ENCODE data around the gene TBL3. TPM values are rescaled to one million over a fixed set of nuclear protein-coding genes. Genes with fewer than 3 reads are reported as not detected.

The TBL3 gene
- total and polyA plus RNA-seq, 2 of the 8 experiments (the other 6 are each of a cell fraction or from before 2014, with no cell fraction given) = 65.8 to 137 TPM

GRCh38 chr16:2016407-2016922, 44.6 kb downstream of the TBL3 start:
- ChIA-PET POLR2A (ENCODE audit: partially characterized antibody) (interaction anchor here (0.6 to 1.4 kb wide), 8 partner anchors 9 to 338 kb away, joined by 3 to 8 read pairs (median 4); partner anchors contain the start of genes JPT2, RAB26, RPS2 and TRAF7), CTCF (ENCODE audit: partially characterized antibody) (interaction anchor here (0.6 to 3.3 kb wide), 24 partner anchors 8 to 165 kb away, joined by 3 to 18 read pairs (median 4); partner anchors contain the start of gene PKD1)
- Histone ChIP-seq H3K79me2 (ENCODE audit: control insufficient read depth in 1 of 2, insufficient read depth in 2 of 2, low read length in 2 of 2) (no peaks in the 10 kb centered on the region), H2BK15ac (ENCODE audit: low read length) (no peak overlapping the region), H2BK5ac (ENCODE audit: low read depth, low read length) (no peak overlapping the region), H4K8ac (ENCODE audit: extremely low read depth, insufficient read depth, low read length) (no peak overlapping the region), H2BK12ac (ENCODE audit: low read depth, low read length) (no peak overlapping the region), H3K4me2 (ENCODE audit: insufficient read depth in 1 of 2, low read depth in 2 of 2, low read length in 2 of 2) (no peak overlapping the region), H3K23ac (ENCODE audit: insufficient read length) (no peak overlapping the region), H4K5ac (ENCODE audit: insufficient read length, low read depth, low read length) (no peak overlapping the region), H3K36me3 (ENCODE audit: control insufficient read depth in 2 of 4, insufficient read depth in 4 of 4, low read length in 3 of 4) (peaks cover 0 to 5% (median 0%) of the 10 kb centered on the region in 4 experiments; a peak in 1 of 8 replicates), H3K79me1 (ENCODE audit: low read depth, low read length) (no peaks in the 10 kb centered on the region), H3K27me3 (replicated peaks in 1 of 4; ENCODE audit: control insufficient read depth in 3 of 4, extremely low read depth in 1 of 4, insufficient read depth in 3 of 4, low read length in 3 of 4) (peaks cover 20 to 34% (median 26%) of the 10 kb centered on the region in 4 experiments), H2BK20ac (ENCODE audit: low read length) (no peak overlapping the region), H3K56ac (replicated peaks; ENCODE audit: insufficient read length, low read depth, low read length) (no peak overlapping the region), H3K23me2 (ENCODE audit: low read depth, low read length) (peaks cover 8% of the 10 kb centered on the region; the same call in 1 of the 2 replicates), H3K14ac (ENCODE audit: insufficient read length) (no peak overlapping the region), H3K4ac (replicated peaks; ENCODE audit: insufficient read length, low read depth, low read length) (no peak overlapping the region), H2AFZ (ENCODE audit: low read length) (no peak overlapping the region), H3K27ac (ENCODE audit: low read depth, low read length) (no peak overlapping the region), H4K91ac (replicated peaks; ENCODE audit: insufficient read length, low read length) (no peak overlapping the region), H4K20me1 (replicated peaks in 1 of 2; ENCODE audit: control insufficient read depth in 1 of 2, insufficient read depth in 2 of 2, low read length in 2 of 2) (no peaks in the 10 kb centered on the region), H3K4me3 (ENCODE audit: extremely low read depth in 1 of 4, insufficient read depth in 2 of 4, low read depth in 3 of 4, low read length in 4 of 4) (no peak overlapping the region), H3K4me1 (replicated peaks in 1 of 4; ENCODE audit: control insufficient read depth in 3 of 4, insufficient read depth in 4 of 4, low read length in 3 of 4) (peaks cover 0 to 15% (median 2%) of the 10 kb centered on the region in 4 experiments; a peak in 4 of 7 replicates), H3K18ac (ENCODE audit: extremely low read depth, low read length) (no peak overlapping the region), H2AK5ac (ENCODE audit: low read depth, low read length) (no peak overlapping the region), H2BK120ac (replicated peaks; ENCODE audit: low read depth, low read length) (no peak overlapping the region), H3K9ac (replicated peaks in 1 of 4; ENCODE audit: extremely low read depth in 1 of 4, low read depth in 3 of 4, low read length in 3 of 4) (no peak overlapping the region), H3K9me3 (ENCODE audit: insufficient read depth in 2 of 2, low read depth in 1 of 2, low read length in 1 of 2) (no peaks in the 10 kb centered on the region)
- no peak for FAIRE-seq
- WGBS, 2 experiments (ENCODE audit: extremely low coverage in 1 of 2, insufficient coverage in 1 of 2, insufficient read length in 1 of 2, insufficient replicate concordance in 2 of 2, low coverage in 1 of 2, low lambda C conversion rate in 2 of 2, missing lambda C conversion rate in 1 of 2) = 64% methylated on average over 12 of the region's 13 CpGs; no CpG with 5 or more reads in 1 of the 2 experiments
- peak in 1 of 2 experiments; percentile 79 for DNase-seq (ENCODE audit: low read depth in 1 of 2, low spot score in 2 of 2)
- TF ChIP-seq CEBPB (IDR thresholded peaks at IDR 0.05; ENCODE audit: low read depth, low read length) = peak; percentile 24; the same call in 1 of the 2 replicates
- peak; percentile 30 to 45; a peak in 3 of 4 replicates for TF ChIP-seq RAD21 (IDR thresholded peaks at IDR 0.05 in 1 of 2, conservative IDR thresholded peaks at IDR 0.05 in 1 of 2; ENCODE audit: low read depth in 2 of 2, low read length in 2 of 2)
- TF ChIP-seq SIX5 (IDR thresholded peaks at IDR 0.05; ENCODE audit: low read depth, low read length) = no peak
- TF ChIP-seq POLR2AphosphoS5 (IDR thresholded peaks at IDR 0.05; ENCODE audit: low read depth, low read length) = no peak
- no peak for TF ChIP-seq BACH1 (IDR thresholded peaks at IDR 0.05; ENCODE audit: low read length)
- TF ChIP-seq ATF3 (IDR thresholded peaks at IDR 0.05; ENCODE audit: insufficient read depth, low read depth, low read length) = no peak
- TF ChIP-seq GABPA (IDR thresholded peaks at IDR 0.05; ENCODE audit: borderline replicate concordance, insufficient read depth, low read length) = peak; percentile 51; the same call in 1 of the 2 replicates
- TF ChIP-seq TEAD4 (IDR thresholded peaks at IDR 0.05; ENCODE audit: low read depth, low read length) = no peak
- no peak for TF ChIP-seq EGR1 (IDR thresholded peaks at IDR 0.05; ENCODE audit: borderline replicate concordance, low read depth, low read length)
- TF ChIP-seq FOSL1 (IDR thresholded peaks at IDR 0.05; ENCODE audit: insufficient read depth, low read depth, low read length) = no peak
- no peak for TF ChIP-seq GTF2F1 (IDR thresholded peaks at IDR 0.05; ENCODE audit: borderline replicate concordance, low read depth, low read length)
- no peak for TF ChIP-seq SAP30 (IDR thresholded peaks at IDR 0.05; ENCODE audit: insufficient read depth, insufficient replicate concordance, low read length)

Measured in H1 (cell line).